Kidney (tissue), 14 donors: ENCODE results near the gene RNF224. TPM values are rescaled to one million over a fixed set of nuclear protein-coding genes. Genes with fewer than 3 reads are reported as not detected.

ENCODE experiments used
- DNase-seq, 5 donors: peaks; one replicate each; pipeline ENCODE4 v3.0.0-alpha.2; 2013 to 2020
- FAIRE-seq: peaks from 2 replicates; lab custom pipeline; 2012; peaks lifted over from hg19 to GRCh38; lab: Jason Lieb, UNC
- H3K27ac ChIP-seq, 2 donors: one replicate each; pipeline ENCODE4 v1.7.0; 2013; ENCODE audit warnings: low read depth in 2 of 2, low read length in 2 of 2, inconsistent platforms in 1 of 2
- H3K27me3 ChIP-seq: one replicate; pipeline ENCODE4 v1.7.1; 2013; ENCODE audit warnings: low read length, inconsistent platforms; ENCODE audit not compliant: control insufficient read depth, insufficient read depth
- H3K36me3 ChIP-seq, 3 donors: one replicate each; pipeline versions ENCODE4 v1.7.0 to v1.7.1; 2013; ENCODE audit warnings: low read length in 3 of 3, control low read depth in 1 of 3, inconsistent platforms in 1 of 3; ENCODE audit not compliant: insufficient read depth in 3 of 3, control insufficient read depth in 2 of 3
- H3K4me1 ChIP-seq, 3 donors: one replicate each; pipeline versions ENCODE4 v1.7.0 to v1.7.1; 2013; ENCODE audit warnings: low read length in 3 of 3, inconsistent platforms in 1 of 3, low read depth in 1 of 3; ENCODE audit not compliant: control insufficient read depth in 2 of 3, insufficient read depth in 2 of 3
- H3K4me3 ChIP-seq, 3 donors: one replicate each; pipeline versions ENCODE4 v1.7.0 to v1.8.1; 2013; ENCODE audit warnings: low read length in 3 of 3, control low read depth in 1 of 3, inconsistent platforms in 1 of 3
- H3K9ac ChIP-seq, 3 donors: one replicate each; pipeline versions ENCODE4 v1.7.0 to v1.7.1; 2013; ENCODE audit warnings: low read length in 3 of 3, control low read depth in 1 of 3, inconsistent platforms in 1 of 3
- H3K9me3 ChIP-seq, 3 donors: one replicate each; pipeline versions ENCODE4 v1.7.0 to v1.7.1; 2013; ENCODE audit warnings: low read length in 3 of 3, control low read depth in 1 of 3, inconsistent platforms in 1 of 3; ENCODE audit not compliant: control insufficient read depth in 2 of 3, insufficient read depth in 1 of 3
- CTCF ChIP-seq: IDR thresholded peaks from 3 replicates; pipeline ENCODE4 v1.5.1; 2012; ENCODE audit warnings: mild to moderate bottlenecking, moderate library complexity, borderline replicate concordance; ENCODE audit not compliant: insufficient read depth; ENCODE audit errors: extremely low read depth
- intact Hi-C: fragments of 100-400 bp; cut with DNase I; formaldehyde crosslinking; loops from one replicate; pipeline ENCODE4 v1.11.1; 2022
- polyA plus RNA-seq: library from polyadenylated mRNA; stranded (reverse); fragments of 350-450 nt; fragmentation: Illumina TruSeq; extraction: RNeasy Lipid Tissue Mini Kit (QIAGEN cat#74804); gene quantifications from one replicate; pipeline ENCODE4 v1.2.3, GENCODE V29; 2014; ENCODE audit warnings: low read depth, low replicate concordance; ENCODE audit not compliant: insufficient read depth
- total RNA-seq: library from RNA; stranded (reverse); fragmentation: NEBNext Ultra II Directional; extraction: Animal tissue kit (Norgen Biotek cat#: 25700); gene quantifications from one replicate; pipeline ENCODE4 v1.2.1, GENCODE V29; 2021
- donor health status: control.
- donor health status: control.
- donor health status: control.
- donor health status: control.
- donor health status: control.
- donor health status: DM: yes; HTN: yes; CAD: no.
- donor health status: Normal renal cell carcinoma (clear cell type).

RNF224 gene
- total and polyA plus RNA-seq, 2 donors from 2014 or later: 0.80 to 0.85 TPM

GRCh38 chr9:137220317-137221094 lies 6.8 kb upstream of the RNF224 start:
- intact Hi-C loops: no loop called here
- Histone ChIP-seq H3K27ac (no peak overlapping the region), H3K9ac (no peak overlapping the region), H3K9me3 (no peaks in the 10 kb centered on the region), H3K36me3 (no peaks in the 10 kb centered on the region), H3K4me1 (peaks cover 0 to 30% (median 2%) of the 10 kb centered on the region in 3 donors), H3K4me3 (no peak overlapping the region), H3K27me3 (no peaks in the 10 kb centered on the region)
- DNase-seq (peak in 1 of 5 donors; percentile 63), FAIRE-seq (no peak)
- TF ChIP-seq CTCF: no peak

- Histone ChIP-seq H3K9ac (no peak overlapping the region), H3K4me3 (no peak overlapping the region), H3K4me1 (peaks cover 0 to 32% (median 2%) of the 10 kb centered on the region in 3 donors), H3K27ac (no peak overlapping the region), H3K27me3 (no peaks in the 10 kb centered on the region), H3K9me3 (no peaks in the 10 kb centered on the region), H3K36me3 (no peaks in the 10 kb centered on the region)
- DNase-seq: peak in 1 of 5 donors; percentile 80
- FAIRE-seq: no peak
- intact Hi-C loops: no loop called here
- TF ChIP-seq CTCF: no peak
These were observed 6.2 kb upstream of the RNF224 start for GRCh38 chr9:137221095-137221505.

- peaks cover 0 to 36% (median 2%) of the 10 kb centered on the region in 3 donors for H3K4me1 ChIP-seq
- no peak overlapping the region for H3K27ac ChIP-seq
- H3K9ac ChIP-seq: no peak overlapping the region
These were observed 5.7 kb upstream of the RNF224 start for GRCh38 chr9:137221506-137222111.

More at GRCh38 chr9:137221506-137222111, 5.7 kb upstream of the RNF224 start:
- intact Hi-C loops: no loop called here
- H3K27me3 ChIP-seq: no peaks in the 10 kb centered on the region
- DNase-seq (peak in 1 of 5 donors; percentile 83), FAIRE-seq (no peak)
- no peak overlapping the region for H3K4me3 ChIP-seq
- TF ChIP-seq CTCF: no peak
- no peaks in the 10 kb centered on the region for H3K9me3 ChIP-seq
- H3K36me3 ChIP-seq: no peaks in the 10 kb centered on the region
